D721Med (cell line): ENCODE measurements around the gene SPEG.

Source experiments
- DNase-seq: peaks from one replicate; pipeline ENCODE4 v3.0.0; 2011; ENCODE audit warnings: low spot score; ENCODE audit not compliant: insufficient read length
- FAIRE-seq: peaks from 2 replicates; lab custom pipeline; 2011; peaks lifted over from hg19 to GRCh38; lab: Jason Lieb, UNC
- TF ChIP-seq, protein P1 (sequence below): IDR thresholded peaks from 2 replicates; pipeline ENCODE4 v1.5.1; 2012; ENCODE audit warnings: mild to moderate bottlenecking, control low read depth; ENCODE audit not compliant: insufficient read depth; ENCODE audit errors: missing control alignments

SPEG gene

GRCh38 chr2:219531639-219532377 is 97.2 kb downstream of the SPEG start:
- no peak for DNase-seq
- no peak for FAIRE-seq
- TF ChIP-seq, protein P1, sequence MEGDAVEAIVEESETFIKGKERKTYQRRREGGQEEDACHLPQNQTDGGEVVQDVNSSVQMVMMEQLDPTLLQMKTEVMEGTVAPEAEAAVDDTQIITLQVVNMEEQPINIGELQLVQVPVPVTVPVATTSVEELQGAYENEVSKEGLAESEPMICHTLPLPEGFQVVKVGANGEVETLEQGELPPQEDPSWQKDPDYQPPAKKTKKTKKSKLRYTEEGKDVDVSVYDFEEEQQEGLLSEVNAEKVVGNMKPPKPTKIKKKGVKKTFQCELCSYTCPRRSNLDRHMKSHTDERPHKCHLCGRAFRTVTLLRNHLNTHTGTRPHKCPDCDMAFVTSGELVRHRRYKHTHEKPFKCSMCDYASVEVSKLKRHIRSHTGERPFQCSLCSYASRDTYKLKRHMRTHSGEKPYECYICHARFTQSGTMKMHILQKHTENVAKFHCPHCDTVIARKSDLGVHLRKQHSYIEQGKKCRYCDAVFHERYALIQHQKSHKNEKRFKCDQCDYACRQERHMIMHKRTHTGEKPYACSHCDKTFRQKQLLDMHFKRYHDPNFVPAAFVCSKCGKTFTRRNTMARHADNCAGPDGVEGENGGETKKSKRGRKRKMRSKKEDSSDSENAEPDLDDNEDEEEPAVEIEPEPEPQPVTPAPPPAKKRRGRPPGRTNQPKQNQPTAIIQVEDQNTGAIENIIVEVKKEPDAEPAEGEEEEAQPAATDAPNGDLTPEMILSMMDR = no peak

DNA sequence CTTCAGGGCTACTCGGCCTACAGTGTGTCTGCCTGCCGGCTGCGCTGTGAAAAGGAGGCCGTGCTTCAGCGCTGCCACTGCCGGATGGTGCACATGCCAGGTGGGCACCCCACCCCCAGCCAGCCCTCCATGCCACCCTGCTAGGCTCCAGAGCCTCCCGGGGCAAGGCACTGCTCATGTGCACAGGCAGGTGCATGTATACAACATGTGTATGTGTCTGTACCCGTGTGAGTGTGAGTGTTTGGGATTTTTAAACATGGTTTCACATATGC is 97.7 kb downstream of the SPEG start:
- FAIRE-seq = no peak
- TF ChIP-seq, protein P1 = no peak
- no peak for DNase-seq

DNA sequence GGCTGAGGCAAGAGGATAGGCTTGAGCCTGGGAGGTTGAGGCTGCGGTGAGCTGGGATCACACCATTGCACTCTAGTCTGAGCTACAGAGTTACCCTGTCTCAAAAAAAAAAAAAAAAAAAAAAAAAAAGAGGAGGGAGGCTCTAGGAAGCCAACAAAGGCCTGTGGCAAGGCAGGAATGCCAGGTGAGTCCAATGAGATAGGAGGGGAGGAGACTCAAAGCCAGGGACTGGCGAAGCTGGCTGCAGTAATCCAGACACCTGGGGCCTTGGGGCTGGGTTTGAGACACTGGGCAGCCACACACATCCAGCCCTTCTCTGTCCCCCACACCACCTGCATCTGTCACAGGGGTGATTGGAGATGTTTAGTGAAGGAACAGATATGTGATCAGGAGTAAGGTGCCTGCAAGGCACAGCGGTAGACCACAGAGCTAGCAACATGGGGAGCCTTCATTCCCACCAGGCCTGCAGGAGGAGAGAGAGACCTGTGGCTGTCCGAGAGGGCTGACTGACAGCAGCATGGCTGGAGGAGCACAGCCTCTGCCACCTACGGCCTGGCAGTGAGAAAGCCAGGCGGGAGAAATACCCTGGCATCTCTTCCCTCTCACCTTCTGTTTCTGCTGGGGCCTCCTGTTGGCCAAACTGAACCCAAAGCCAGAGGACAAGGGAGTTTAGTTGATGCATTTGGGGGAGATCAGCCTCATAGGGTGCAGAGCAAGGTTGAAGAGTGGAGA is 99.5 kb downstream of the SPEG start:
- FAIRE-seq (no peak), DNase-seq (no peak)
- TF ChIP-seq, protein P1 = no peak

DNA sequence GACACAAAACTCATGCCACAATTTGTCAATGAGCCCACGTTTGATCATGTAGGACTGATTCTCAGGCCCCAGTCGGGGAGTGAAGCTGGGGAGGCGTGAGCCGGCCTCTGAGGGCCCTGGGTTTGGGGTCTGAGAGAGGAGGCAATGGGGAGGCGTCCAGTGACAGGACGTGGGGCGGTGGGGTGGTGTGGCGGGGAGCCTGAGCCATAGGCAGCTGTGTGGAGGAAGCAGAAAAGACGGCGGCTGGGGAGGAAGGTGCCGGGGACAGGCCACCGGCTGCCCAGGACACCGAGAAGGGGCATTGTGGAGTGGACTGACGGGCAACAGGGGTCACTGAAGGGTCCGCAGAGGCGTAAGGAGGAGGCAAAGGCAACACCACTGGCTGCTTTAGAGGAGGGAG is 101.8 kb downstream of the SPEG start:
- DNase-seq = no peak
- TF ChIP-seq, protein P1 = no peak
- FAIRE-seq = no peak

DNA sequence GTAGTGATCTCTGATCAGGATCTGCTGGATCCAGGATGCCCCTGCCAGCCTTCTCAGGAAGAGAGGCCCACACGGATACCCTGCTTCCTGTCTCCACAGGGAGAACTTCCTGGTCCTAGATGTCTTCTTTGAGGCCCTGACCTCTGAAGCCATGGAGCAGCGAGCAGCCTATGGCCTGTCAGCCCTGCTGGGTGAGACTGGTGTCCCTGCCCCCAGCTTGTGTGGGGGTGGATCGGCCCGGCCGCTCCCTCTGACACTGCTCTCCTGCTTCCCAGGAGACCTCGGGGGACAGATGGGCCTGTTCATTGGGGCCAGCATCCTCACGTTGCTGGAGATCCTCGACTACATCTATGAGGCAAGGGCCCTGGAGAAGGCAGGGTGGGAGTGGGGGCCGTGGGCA is 102.3 kb downstream of the SPEG start:
- no peak for FAIRE-seq
- DNase-seq = no peak
- TF ChIP-seq, protein P1 = no peak

- TF ChIP-seq, protein P1 = no peak
- FAIRE-seq (no peak), DNase-seq (no peak)
Observed at GRCh38 chr2:219537657-219538488, 103.2 kb downstream of the SPEG start.
